Vagina (tissue), 2 donors: Measurements from ENCODE around the gene CCDC200.
"Not testable (repeated sequence)": the region's sequence is repeated elsewhere in the genome, so short reads cannot be mapped to it uniquely, and the experiment has no call there.

Source experiments
- POLR2A ChIP-seq, 2 donors: fragments of 450-650 bp; IDR thresholded peaks; one replicate each; pipeline ENCODE4 v1.6.1; 2017; ENCODE audit warnings: antibody characterized with exemption in 2 of 2, mild to moderate bottlenecking in 2 of 2, moderate library complexity in 2 of 2
- TF ChIP-seq, protein P1 (sequence below), 3 experiments: fragments of 450-650 bp in 2 of 3; fragments of 200-600 bp in 1 of 3; sonication (generic) in 1 of 3; IDR thresholded peaks; one replicate each; pipeline ENCODE4 v1.5.1; 2017 to 2019; ENCODE audit warnings: antibody characterized with exemption in 3 of 3, mild to moderate bottlenecking in 2 of 3, moderate library complexity in 2 of 3

DNA sequence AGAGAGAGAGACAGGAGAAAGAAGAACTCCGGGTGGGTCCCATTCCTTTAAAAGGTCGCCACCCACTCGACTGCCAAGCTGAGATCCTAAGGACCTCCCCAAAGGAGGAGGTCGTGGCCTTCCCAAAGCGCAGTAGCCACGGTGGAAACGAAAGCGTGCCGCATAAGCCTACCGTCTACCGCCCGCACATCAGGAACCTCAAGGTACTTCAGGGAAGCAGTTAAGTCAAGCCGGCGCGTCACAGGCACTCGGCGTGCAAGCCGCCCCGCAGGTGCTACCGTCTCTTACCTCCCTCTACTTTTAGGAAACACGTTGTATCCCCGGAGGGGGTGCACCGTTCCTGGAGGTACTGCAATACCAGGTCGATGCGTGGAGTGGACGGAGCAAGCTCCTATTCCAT lies 11.2 kb upstream of the CCDC200 start:
- TF ChIP-seq POLR2A (IDR thresholded peaks at IDR 0.05) = not testable (repeated sequence)
- TF ChIP-seq, protein P1, sequence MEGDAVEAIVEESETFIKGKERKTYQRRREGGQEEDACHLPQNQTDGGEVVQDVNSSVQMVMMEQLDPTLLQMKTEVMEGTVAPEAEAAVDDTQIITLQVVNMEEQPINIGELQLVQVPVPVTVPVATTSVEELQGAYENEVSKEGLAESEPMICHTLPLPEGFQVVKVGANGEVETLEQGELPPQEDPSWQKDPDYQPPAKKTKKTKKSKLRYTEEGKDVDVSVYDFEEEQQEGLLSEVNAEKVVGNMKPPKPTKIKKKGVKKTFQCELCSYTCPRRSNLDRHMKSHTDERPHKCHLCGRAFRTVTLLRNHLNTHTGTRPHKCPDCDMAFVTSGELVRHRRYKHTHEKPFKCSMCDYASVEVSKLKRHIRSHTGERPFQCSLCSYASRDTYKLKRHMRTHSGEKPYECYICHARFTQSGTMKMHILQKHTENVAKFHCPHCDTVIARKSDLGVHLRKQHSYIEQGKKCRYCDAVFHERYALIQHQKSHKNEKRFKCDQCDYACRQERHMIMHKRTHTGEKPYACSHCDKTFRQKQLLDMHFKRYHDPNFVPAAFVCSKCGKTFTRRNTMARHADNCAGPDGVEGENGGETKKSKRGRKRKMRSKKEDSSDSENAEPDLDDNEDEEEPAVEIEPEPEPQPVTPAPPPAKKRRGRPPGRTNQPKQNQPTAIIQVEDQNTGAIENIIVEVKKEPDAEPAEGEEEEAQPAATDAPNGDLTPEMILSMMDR (IDR thresholded peaks at IDR 0.05) = not testable (repeated sequence)
